LNCAP (cell line): ENCODE measurements around the gene PLEKHB2.

ENCODE experiments used
- CTCF ChIP-seq: fragments of 450-650 bp; IDR thresholded peaks from 2 replicates; pipeline ENCODE4 v1.5.1; 2017; ENCODE audit warnings: mild to moderate bottlenecking

The PLEKHB2 gene

GRCh38 chr2:131092458-131093005, 12.6 kb upstream of the PLEKHB2 start:
- no peak for TF ChIP-seq CTCF

DNA sequence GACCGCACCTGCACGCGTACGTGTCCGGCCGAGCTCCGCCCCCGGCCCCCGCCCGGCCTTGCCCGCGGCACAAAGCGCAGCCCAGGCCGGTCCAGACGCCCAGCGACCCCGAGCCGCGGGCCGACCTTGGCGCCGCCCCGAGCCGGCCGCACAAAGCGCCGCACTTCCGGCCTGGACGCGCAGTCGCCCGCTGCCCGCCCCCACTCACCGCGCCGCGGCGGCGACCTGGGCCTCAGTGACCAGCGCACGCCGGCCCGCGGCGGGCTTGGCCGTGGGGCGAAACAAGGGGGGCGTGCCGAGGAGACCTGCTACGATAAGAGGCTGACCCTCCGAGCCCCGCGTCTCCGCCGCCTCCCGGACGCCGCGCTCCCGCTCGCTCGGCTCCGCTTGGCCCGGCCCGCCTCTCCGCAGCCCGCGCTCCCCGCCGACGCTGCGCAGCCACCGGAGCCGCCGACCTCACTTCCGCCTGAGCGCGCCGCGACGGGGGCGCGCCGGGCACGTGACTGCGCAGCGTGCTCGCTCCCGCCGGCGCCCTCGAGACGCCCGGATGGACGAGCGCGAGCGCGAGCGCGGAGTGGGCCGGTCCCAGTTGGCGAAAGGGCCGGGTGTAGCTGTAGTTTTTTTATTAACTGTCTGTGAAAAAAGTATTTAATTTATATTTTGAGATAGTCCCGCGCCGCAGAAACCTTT, 12.0 kb upstream of the PLEKHB2 start, which contains the start of gene FAM168B:
FAM168B (minus strand) TSS at position 455 of the 690 bp plus-strand sequence. CDS start 10,814 bp downstream, outside the sequence.
- TF ChIP-seq CTCF, result no peak

- TF ChIP-seq CTCF, result no peak
These were observed 11.3 kb upstream of the PLEKHB2 start for GRCh38 chr2:131093696-131094462.

DNA sequence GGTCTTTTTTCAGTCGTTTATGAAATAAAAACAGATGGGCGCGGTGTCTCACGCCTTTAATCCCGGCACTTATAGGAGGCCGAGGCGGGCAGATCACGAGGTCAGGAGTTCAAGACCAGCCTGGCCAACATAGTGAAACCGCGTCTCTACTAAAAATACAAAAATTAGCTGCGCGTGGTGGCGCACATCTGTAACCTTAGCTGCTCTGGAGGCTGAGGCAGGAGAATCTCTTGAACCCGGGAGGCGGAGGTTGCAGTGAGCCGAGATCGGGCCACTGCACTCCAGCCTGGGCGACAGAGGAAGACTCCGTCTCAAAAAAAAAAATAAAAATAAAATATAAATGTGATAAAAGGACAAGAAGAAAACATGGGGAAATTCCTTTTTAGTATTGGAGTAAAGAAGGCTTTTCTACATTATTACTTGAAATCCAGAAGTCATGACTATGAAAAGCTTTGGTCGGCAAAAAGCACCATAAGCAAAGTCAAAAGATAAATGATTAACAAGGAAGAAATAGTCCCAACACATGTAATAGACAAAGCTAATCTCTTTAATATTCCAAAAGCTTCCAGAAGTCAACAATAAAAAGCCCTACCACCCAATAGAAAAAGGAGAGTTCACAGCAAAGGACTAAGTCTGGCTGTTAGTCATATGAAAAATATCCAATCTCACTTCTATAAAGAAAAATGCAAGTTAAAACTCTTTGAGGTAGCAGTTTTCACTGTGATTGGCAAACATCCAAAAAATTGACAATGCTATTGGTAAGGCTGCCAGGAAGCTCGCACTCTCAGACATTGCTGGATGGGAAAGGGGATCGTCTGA, 10.5 kb upstream of the PLEKHB2 start:
- no peak for TF ChIP-seq CTCF

- TF ChIP-seq CTCF, result no peak
These were observed 2.0 kb upstream of the PLEKHB2 start for GRCh38 chr2:131103165-131103564.

GRCh38 chr2:131104487-131105155, 515 bp upstream of the PLEKHB2 start:
- TF ChIP-seq CTCF, result no peak; the same call in 1 of the 2 replicates
